Activated naive CD4-positive, alpha-beta T cell treated with anti-CD3 and anti-CD28 coated beads for 36 hours (primary cell): ENCODE data around the gene MEMO1. TPM values are rescaled to one million over a fixed set of nuclear protein-coding genes. Genes with fewer than 3 reads are reported as not detected.
A peak's percentile ranks its signal among the peaks of the same experiment; 100 is the strongest.
"Not testable (repeated sequence)": the region's sequence is repeated elsewhere in the genome, so short reads cannot be mapped to it uniquely, and the experiment has no call there.

Source experiments
- CTCF ChIA-PET: fragments of 350-600 bp; sonication (Branson Sonifier 250); formaldehyde crosslinking; loops from one replicate; lab custom pipeline; 2021; ENCODE audit warnings: antibody characterized with exemption; lab: Charles Lee
- DNase-seq: peaks from one replicate; pipeline ENCODE4 v3.0.0-alpha.2; 2020
- H3K27ac Mint-ChIP-seq: one replicate; pipeline ENCODE4 v1.8.0; 2021; ENCODE audit warnings: mild to moderate bottlenecking, mixed read lengths
- H3K27me3 Mint-ChIP-seq: one replicate; pipeline ENCODE4 v1.8.0; 2021; ENCODE audit warnings: low read depth, mixed read lengths
- H3K36me3 Mint-ChIP-seq: one replicate; pipeline ENCODE4 v1.8.0; 2021; ENCODE audit warnings: low read depth, mixed read lengths
- H3K4me1 Mint-ChIP-seq: one replicate; pipeline ENCODE4 v1.8.0; 2021; ENCODE audit warnings: low read depth, mixed read lengths
- H3K4me3 Mint-ChIP-seq: one replicate; pipeline ENCODE4 v1.8.0; 2021; ENCODE audit warnings: mild to moderate bottlenecking, moderate library complexity, mixed read lengths
- H3K9me3 Mint-ChIP-seq: one replicate; pipeline ENCODE4 v1.8.0; 2021; ENCODE audit warnings: mixed read lengths
- intact Hi-C: fragments of 100-400 bp; cut with micrococcal nuclease; formaldehyde crosslinking; loops from one replicate; pipeline ENCODE4 v1.15.1; 2023
- total RNA-seq, 2 experiments: library from RNA; stranded (reverse); gene quantifications; one replicate each; pipeline ENCODE4 v1.2.3, GENCODE V29; 2021

MEMO1 gene
- total RNA-seq, 2 experiments from 2014 or later, result 39.5 to 42.0 TPM

DNA sequence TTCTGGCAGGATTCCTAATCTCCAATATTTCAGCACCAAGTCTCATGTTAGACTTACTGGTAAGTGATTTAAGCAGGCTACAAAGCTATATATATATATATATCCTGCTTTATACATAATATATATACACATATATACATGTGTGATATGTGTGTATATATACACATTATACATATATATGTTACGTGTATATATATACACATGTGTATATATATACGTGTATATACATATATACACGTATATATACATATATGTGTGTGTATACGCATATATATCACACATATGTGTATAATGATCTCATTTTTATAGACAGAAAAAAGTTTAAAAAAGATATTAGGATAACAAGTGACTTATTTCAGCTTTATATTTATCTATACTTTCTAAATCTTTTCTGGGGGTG, 41.6 kb downstream of the MEMO1 start:
- H3K9me3 Mint-ChIP-seq, result no peaks in the 10 kb centered on the region
- H3K4me1 Mint-ChIP-seq, result peaks cover 23% of the 10 kb centered on the region
- CTCF ChIA-PET, result no interaction called here
- H3K4me3 Mint-ChIP-seq, result no peak overlapping the region
- intact Hi-C loops, result no loop called here
- H3K27ac Mint-ChIP-seq, result no peak overlapping the region
- peaks cover 3% of the 10 kb centered on the region for H3K36me3 Mint-ChIP-seq
- no peak for DNase-seq
- H3K27me3 Mint-ChIP-seq, result no peaks in the 10 kb centered on the region

GRCh38 chr2:31967790-31968189, 43.0 kb downstream of the MEMO1 start:
- CTCF ChIA-PET, result no interaction called here
- DNase-seq, result no peak
- Mint-ChIP-seq H3K36me3 (peaks cover 6% of the 10 kb centered on the region), H3K9me3 (no peaks in the 10 kb centered on the region), H3K27ac (no peak overlapping the region), H3K27me3 (no peaks in the 10 kb centered on the region), H3K4me1 (peaks cover 20% of the 10 kb centered on the region), H3K4me3 (no peak overlapping the region)
- intact Hi-C loops, result no loop called here

DNA sequence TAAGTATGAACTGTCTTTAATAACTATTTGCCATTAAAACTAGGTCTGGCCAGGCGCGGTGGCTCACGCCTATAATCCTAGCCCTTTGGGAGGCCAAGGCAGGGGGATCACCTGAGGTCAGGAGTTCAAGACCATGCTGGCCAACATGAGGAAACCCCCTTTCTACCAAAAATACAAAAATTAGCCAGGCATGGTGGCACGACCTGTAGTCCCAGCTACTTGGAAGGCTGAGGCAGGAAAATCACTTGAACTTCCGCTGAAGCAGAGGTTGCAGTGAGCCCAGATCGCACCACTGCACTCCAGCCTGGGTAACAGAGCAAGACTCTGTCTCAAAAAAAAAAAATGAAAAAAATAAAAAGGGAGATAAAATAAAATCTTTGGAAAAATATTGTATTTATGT, 44.4 kb downstream of the MEMO1 start:
- H3K27me3 Mint-ChIP-seq, H3K27ac Mint-ChIP-seq, H3K9me3 Mint-ChIP-seq, DNase-seq, intact Hi-C loops, H3K36me3 Mint-ChIP-seq, H3K4me3 Mint-ChIP-seq: not testable (repeated sequence)
- peaks cover 23% of the 10 kb centered on the region for H3K4me1 Mint-ChIP-seq
- CTCF ChIA-PET, result interaction anchor here (0.6 kb wide), 1 partner anchor 922 kb away, joined by 5 read pairs; no protein-coding TSS in a partner anchor

DNA sequence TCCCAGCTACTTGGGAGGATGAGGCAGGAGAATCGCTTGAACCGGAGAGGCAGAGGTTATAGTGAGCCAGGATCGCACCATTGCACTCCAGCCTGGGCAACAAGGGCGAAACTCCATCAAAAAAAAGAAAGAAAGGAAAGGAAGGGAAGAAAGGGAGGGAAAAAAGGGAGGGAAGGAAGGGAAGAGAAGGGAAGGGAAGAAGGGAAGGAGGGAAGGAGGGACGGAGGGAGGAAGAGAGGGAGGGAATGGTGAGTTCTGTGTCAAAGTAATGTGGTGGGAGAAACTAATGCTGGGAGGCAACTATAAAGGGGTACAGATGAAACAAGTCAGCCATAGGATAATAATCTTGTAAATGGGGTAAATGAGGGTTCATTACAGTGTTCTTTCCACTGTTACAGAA, 45.7 kb downstream of the MEMO1 start:
- Mint-ChIP-seq H3K4me3 (no peak overlapping the region), H3K9me3 (no peaks in the 10 kb centered on the region), H3K27me3 (no peaks in the 10 kb centered on the region), H3K27ac (no peak overlapping the region), H3K4me1 (peaks cover 27% of the 10 kb centered on the region), H3K36me3 (peaks cover 9% of the 10 kb centered on the region)
- intact Hi-C loops, result no loop called here
- CTCF ChIA-PET, result no interaction called here
- DNase-seq, result no peak

DNA sequence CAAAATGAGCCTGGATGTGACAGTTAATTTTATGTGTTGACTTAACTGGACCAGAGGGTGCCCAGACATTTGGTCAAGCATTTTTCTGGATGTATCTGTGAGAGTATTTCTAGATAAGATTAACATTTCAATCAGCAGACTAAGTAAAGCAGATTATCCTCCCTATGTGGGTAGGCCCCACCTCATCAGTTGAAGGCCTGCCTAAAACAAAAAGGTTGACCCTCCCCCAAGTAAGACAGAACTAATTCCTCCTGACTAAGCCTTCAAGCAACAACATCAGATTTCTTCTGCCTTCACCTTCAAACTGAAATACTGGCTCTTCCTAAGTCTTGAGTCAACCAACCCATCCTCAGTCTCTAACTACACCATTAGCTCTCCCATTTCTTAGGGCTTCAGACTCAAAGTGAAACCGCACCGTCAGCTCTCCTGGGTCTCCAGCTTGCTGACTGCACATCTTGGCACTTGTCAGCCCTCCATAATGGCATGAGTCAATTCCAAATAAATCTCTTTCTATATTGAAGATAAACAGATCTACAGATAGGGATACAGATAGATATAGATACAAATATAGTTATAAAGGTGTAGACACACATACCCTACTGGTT, 47.9 kb downstream of the MEMO1 start:
- peak; percentile 64 for DNase-seq
- intact Hi-C loops, result loop anchor here (1.0 kb wide), 1 partner anchor 12 kb away; no protein-coding TSS in a partner anchor
- H3K4me3 Mint-ChIP-seq, result no peak overlapping the region
- H3K36me3 Mint-ChIP-seq, result peaks cover 9% of the 10 kb centered on the region
- peak overlapping the region; percentile 52 for H3K27ac Mint-ChIP-seq
- no peaks in the 10 kb centered on the region for H3K27me3 Mint-ChIP-seq
- H3K9me3 Mint-ChIP-seq, result no peaks in the 10 kb centered on the region
- H3K4me1 Mint-ChIP-seq, result peaks cover 48% of the 10 kb centered on the region
- CTCF ChIA-PET, result no interaction called here

GRCh38 chr2:31958140-31958717, 52.6 kb downstream of the MEMO1 start:
- no peaks in the 10 kb centered on the region for H3K27me3 Mint-ChIP-seq
- peaks cover 64% of the 10 kb centered on the region for H3K4me1 Mint-ChIP-seq
- peaks cover 20% of the 10 kb centered on the region for H3K36me3 Mint-ChIP-seq
- intact Hi-C loops, result no loop called here
- no peak overlapping the region for H3K4me3 Mint-ChIP-seq
- H3K9me3 Mint-ChIP-seq, result no peaks in the 10 kb centered on the region
- H3K27ac Mint-ChIP-seq, result no peak overlapping the region
- CTCF ChIA-PET, result no interaction called here
- DNase-seq, result no peak

GRCh38 chr2:31957354-31958139, 53.3 kb downstream of the MEMO1 start:
- no peak for DNase-seq
- intact Hi-C loops, result no loop called here
- H3K36me3 Mint-ChIP-seq, result peaks cover 18% of the 10 kb centered on the region
- H3K4me1 Mint-ChIP-seq, result peaks cover 59% of the 10 kb centered on the region
- H3K27me3 Mint-ChIP-seq, result no peaks in the 10 kb centered on the region
- no peak overlapping the region for H3K27ac Mint-ChIP-seq
- CTCF ChIA-PET, result no interaction called here
- H3K9me3 Mint-ChIP-seq, result no peaks in the 10 kb centered on the region
- H3K4me3 Mint-ChIP-seq, result no peak overlapping the region

DNA sequence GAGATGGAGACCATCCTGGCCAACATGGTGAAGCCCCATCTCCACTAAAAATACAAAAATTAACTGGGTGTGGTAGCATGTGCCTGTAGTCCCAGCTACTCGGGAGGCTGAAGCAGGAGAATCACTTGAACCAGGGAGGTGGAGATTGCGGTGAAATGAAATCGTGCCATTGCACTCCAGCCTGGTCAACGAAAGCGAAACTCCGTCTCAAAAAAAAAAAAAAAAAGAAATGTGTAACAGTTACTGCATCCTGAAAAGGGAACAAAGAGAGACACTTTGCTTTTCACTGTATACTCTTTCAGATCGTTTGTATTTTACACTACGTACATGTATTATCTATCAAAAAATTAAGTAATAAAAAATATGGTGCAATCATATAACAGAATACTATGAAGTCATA, 53.9 kb downstream of the MEMO1 start:
- intact Hi-C loops, CTCF ChIA-PET, DNase-seq, H3K9me3 Mint-ChIP-seq, H3K27me3 Mint-ChIP-seq, H3K27ac Mint-ChIP-seq, H3K4me3 Mint-ChIP-seq: not testable (repeated sequence)
- Mint-ChIP-seq H3K36me3 (peaks cover 17% of the 10 kb centered on the region), H3K4me1 (peaks cover 55% of the 10 kb centered on the region)

GRCh38 chr2:31956312-31956711, 54.5 kb downstream of the MEMO1 start:
- Mint-ChIP-seq H3K36me3 (peaks cover 17% of the 10 kb centered on the region), H3K4me3 (no peak overlapping the region), H3K27ac (no peak overlapping the region), H3K9me3 (no peaks in the 10 kb centered on the region), H3K4me1 (peaks cover 56% of the 10 kb centered on the region), H3K27me3 (no peaks in the 10 kb centered on the region)
- CTCF ChIA-PET, result interaction anchor here (0.7 kb wide), 2 partner anchors 162 to 166 kb away, joined by 4 to 5 read pairs; no protein-coding TSS in a partner anchor
- DNase-seq, result no peak
- intact Hi-C loops, result no loop called here

DNA sequence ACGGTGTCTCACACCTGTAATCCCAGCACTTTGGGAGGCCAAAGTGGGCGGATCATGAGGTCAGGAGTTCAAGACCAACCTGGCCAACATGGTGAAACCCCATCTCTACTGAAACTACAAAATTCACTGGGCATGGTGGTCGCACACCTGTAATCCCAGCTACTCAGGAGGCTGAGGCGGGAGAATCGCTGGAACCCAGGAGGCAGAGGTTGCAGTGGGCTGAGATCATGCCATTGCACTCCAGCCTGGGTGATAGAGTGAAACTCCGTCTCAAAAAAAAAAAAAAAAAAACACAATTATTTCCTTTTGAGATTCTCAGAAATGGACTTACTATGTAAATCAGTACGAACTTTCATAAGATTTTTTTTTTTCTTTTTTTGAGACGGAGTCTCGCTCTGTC, 57.7 kb downstream of the MEMO1 start:
- H3K9me3 Mint-ChIP-seq, intact Hi-C loops, H3K4me3 Mint-ChIP-seq, DNase-seq, H3K27me3 Mint-ChIP-seq, H3K27ac Mint-ChIP-seq: not testable (repeated sequence)
- Mint-ChIP-seq H3K36me3 (peaks cover 17% of the 10 kb centered on the region), H3K4me1 (peaks cover 47% of the 10 kb centered on the region)
- CTCF ChIA-PET, result interaction anchor here (0.7 kb wide), 1 partner anchor 8 kb away, joined by 3 read pairs; no protein-coding TSS in a partner anchor

DNA sequence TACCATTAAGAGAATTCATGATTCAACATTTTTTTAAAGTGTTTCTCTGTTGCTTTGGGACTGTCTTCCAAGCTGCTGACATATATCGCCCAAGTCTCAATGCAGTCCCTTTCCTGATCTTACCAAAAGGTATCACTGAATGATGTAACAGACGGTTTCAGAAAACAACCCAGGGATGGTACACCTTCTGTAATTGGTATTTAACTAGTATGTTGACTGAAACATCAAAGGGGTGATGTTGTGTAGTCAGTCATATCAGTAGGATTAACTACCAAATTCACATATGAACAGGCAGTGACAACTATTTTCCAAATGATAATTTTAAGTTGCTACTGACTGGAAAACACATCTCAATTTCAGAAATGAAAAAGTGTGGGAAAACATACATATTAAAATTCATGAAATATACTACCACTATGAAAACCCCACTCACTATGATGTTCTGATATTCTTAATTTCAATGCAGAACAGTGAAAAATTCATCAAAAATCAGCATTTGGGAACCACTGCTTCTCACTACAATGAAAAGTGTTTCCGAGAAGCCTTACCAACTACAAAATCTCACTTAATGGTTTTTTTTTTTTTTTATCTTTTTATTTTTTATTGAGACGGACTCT, 59.8 kb downstream of the MEMO1 start:
- no peaks in the 10 kb centered on the region for H3K27me3 Mint-ChIP-seq
- H3K9me3 Mint-ChIP-seq, result no peaks in the 10 kb centered on the region
- peaks cover 40% of the 10 kb centered on the region for H3K4me1 Mint-ChIP-seq
- peaks cover 13% of the 10 kb centered on the region for H3K36me3 Mint-ChIP-seq
- peak; percentile 24 for DNase-seq
- peak overlapping the region; percentile 41 for H3K27ac Mint-ChIP-seq
- no peak overlapping the region for H3K4me3 Mint-ChIP-seq
- intact Hi-C loops, result loop anchor here (1.0 to 2.0 kb wide), 4 partner anchors 12 to 214 kb away; partner anchors contain the start of genes SLC30A6 and SPAST
- CTCF ChIA-PET, result no interaction called here

DNA sequence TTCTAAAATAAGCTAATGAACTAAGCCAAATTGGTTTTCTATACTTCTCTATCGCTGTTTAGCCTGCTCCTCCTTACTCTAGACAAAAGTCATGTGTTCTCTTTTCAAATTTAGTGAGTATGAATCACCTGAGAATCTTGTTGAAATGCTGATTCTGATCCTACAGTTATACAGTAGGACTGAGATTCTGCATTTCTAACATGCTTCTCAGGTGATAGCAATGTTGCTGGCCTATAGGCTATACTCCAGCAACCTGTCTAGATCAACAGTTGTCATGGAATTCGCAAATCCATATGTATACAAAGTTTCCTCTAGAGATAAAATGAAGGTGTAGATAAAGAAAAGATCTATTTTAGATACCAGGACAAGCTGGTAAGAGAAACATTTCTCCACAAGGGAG, 62.9 kb downstream of the MEMO1 start:
- Mint-ChIP-seq H3K4me3 (no peak overlapping the region), H3K9me3 (no peaks in the 10 kb centered on the region), H3K27ac (no peak overlapping the region), H3K4me1 (peaks cover 59% of the 10 kb centered on the region), H3K27me3 (no peaks in the 10 kb centered on the region), H3K36me3 (peaks cover 6% of the 10 kb centered on the region)
- intact Hi-C loops, result no loop called here
- CTCF ChIA-PET, result interaction anchor here (0.7 kb wide), 1 partner anchor 61 kb away, joined by 3 read pairs; no protein-coding TSS in a partner anchor
- no peak for DNase-seq
